ENCODE measurements around the gene MYH4.

GRCh38 chr17:10512856-10513255 is 43.5 kb upstream of the MYH4 start:
- TF ChIP-seq EZH2 (IDR thresholded peaks at IDR 0.05; ENCODE audit: insufficient read depth, poor library complexity, severe bottlenecking) (no peak), EZH2phosphoT487 (IDR thresholded peaks at IDR 0.05; ENCODE audit: insufficient read depth, low read depth) (no peak)

Measured in GM23248 (cell line).